Ishikawa (cell line): ENCODE measurements around the gene KCNK6.

Experiments used
- CEBPB ChIP-seq: IDR thresholded peaks from 2 replicates; pipeline ENCODE4 v1.6.1; 2012
- CREB1 ChIP-seq: IDR thresholded peaks from 2 replicates; pipeline ENCODE4 v1.6.1; 2012; ENCODE audit warnings: low read depth
- EGR1 ChIP-seq: IDR thresholded peaks from 2 replicates; pipeline ENCODE4 v1.6.1; 2012
- EP300 ChIP-seq: IDR thresholded peaks from 2 replicates; pipeline ENCODE4 v1.6.1; 2012; ENCODE audit warnings: borderline replicate concordance
- FOXM1 ChIP-seq: IDR thresholded peaks from 2 replicates; pipeline ENCODE4 v1.6.1; 2012; ENCODE audit warnings: low read depth, borderline replicate concordance
- NFIC ChIP-seq: IDR thresholded peaks from 2 replicates; pipeline ENCODE4 v1.6.1; 2012
- RAD21 ChIP-seq: IDR thresholded peaks from 2 replicates; pipeline ENCODE4 v1.6.1; 2012; ENCODE audit warnings: low read depth
- TAF1 ChIP-seq: IDR thresholded peaks from 2 replicates; pipeline ENCODE4 v1.6.1; 2012; ENCODE audit warnings: low read depth, mild to moderate bottlenecking
- TCF12 ChIP-seq: IDR thresholded peaks from 2 replicates; pipeline ENCODE4 v1.6.1; 2012; ENCODE audit warnings: low read depth
- TEAD4 ChIP-seq: IDR thresholded peaks from 2 replicates; pipeline ENCODE4 v1.6.1; 2012
- YY1 ChIP-seq: IDR thresholded peaks from 2 replicates; pipeline ENCODE4 v1.6.1; 2012; ENCODE audit warnings: low read depth
- ZBTB7A ChIP-seq: IDR thresholded peaks from 2 replicates; pipeline ENCODE4 v1.6.1; 2012; ENCODE audit warnings: low read depth
- TF ChIP-seq, protein P1 (sequence below): IDR thresholded peaks from 2 replicates; pipeline ENCODE4 v1.6.1; 2012
- TF ChIP-seq, protein P2 (sequence below): IDR thresholded peaks from 2 replicates; pipeline ENCODE4 v1.6.1; 2012; ENCODE audit warnings: low read depth, mild to moderate bottlenecking
- TF ChIP-seq, protein P3 (sequence below): IDR thresholded peaks from 2 replicates; pipeline ENCODE4 v1.6.1; 2012

The KCNK6 gene

DNA sequence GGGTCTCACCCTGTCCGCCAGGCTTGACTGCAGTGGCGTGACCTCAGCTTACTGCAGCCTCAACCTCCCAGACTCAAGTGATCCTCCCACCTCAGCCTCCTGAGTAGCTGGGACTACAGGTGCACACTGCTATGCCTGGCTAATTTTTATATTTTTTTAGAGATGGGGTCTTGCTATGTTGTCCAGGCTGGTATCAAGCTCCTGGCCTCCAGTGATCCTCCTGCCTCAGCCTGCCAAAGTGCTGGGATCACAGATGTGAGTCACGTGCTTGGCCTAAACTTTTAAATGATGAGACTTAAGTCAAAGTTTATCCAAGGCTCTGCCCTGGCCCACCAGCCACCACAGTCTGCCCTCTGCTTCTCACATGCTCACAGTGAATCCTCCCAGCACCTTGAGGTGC lies 13.4 kb upstream of the KCNK6 start:
- TF ChIP-seq EGR1 (no peak), TEAD4 (no peak), ZBTB7A (no peak), FOXM1 (no peak)
- TF ChIP-seq, protein P1, sequence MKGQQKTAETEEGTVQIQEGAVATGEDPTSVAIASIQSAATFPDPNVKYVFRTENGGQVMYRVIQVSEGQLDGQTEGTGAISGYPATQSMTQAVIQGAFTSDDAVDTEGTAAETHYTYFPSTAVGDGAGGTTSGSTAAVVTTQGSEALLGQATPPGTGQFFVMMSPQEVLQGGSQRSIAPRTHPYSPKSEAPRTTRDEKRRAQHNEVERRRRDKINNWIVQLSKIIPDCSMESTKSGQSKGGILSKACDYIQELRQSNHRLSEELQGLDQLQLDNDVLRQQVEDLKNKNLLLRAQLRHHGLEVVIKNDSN: no peak

DNA sequence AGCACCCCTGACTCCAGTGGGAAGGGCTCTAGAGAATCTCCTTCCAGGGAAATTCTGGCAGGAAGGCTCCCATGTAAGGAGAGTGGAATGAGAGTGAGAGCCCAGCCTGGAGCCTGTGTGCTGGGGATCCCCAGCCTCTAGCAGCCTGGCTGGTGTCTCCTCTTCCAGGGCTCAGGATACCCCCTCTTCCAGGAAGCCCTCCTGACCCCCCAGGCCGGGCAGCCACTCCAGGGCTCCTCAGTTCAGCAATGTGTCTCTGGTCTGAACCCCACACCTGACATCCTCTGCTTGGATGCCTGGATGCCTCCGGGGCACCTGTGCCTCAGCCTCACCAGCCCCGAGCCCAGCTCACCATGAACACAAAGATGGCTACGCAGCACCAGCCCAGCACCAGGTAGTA lies 12.6 kb upstream of the KCNK6 start:
- TF ChIP-seq ZBTB7A: no peak
- no peak for TF ChIP-seq EP300
- TF ChIP-seq EGR1: no peak
- no peak for TF ChIP-seq TAF1
- TF ChIP-seq YY1: no peak
- TF ChIP-seq, protein P2, sequence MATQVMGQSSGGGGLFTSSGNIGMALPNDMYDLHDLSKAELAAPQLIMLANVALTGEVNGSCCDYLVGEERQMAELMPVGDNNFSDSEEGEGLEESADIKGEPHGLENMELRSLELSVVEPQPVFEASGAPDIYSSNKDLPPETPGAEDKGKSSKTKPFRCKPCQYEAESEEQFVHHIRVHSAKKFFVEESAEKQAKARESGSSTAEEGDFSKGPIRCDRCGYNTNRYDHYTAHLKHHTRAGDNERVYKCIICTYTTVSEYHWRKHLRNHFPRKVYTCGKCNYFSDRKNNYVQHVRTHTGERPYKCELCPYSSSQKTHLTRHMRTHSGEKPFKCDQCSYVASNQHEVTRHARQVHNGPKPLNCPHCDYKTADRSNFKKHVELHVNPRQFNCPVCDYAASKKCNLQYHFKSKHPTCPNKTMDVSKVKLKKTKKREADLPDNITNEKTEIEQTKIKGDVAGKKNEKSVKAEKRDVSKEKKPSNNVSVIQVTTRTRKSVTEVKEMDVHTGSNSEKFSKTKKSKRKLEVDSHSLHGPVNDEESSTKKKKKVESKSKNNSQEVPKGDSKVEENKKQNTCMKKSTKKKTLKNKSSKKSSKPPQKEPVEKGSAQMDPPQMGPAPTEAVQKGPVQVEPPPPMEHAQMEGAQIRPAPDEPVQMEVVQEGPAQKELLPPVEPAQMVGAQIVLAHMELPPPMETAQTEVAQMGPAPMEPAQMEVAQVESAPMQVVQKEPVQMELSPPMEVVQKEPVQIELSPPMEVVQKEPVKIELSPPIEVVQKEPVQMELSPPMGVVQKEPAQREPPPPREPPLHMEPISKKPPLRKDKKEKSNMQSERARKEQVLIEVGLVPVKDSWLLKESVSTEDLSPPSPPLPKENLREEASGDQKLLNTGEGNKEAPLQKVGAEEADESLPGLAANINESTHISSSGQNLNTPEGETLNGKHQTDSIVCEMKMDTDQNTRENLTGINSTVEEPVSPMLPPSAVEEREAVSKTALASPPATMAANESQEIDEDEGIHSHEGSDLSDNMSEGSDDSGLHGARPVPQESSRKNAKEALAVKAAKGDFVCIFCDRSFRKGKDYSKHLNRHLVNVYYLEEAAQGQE: no peak
- TF ChIP-seq RAD21: no peak
- no peak for TF ChIP-seq TEAD4
- no peak for TF ChIP-seq TCF12
- no peak for TF ChIP-seq NFIC
- TF ChIP-seq CEBPB: no peak
- TF ChIP-seq, protein P3, sequence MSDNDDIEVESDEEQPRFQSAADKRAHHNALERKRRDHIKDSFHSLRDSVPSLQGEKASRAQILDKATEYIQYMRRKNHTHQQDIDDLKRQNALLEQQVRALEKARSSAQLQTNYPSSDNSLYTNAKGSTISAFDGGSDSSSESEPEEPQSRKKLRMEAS: no peak
- TF ChIP-seq, protein P1: no peak
- no peak for TF ChIP-seq FOXM1
- no peak for TF ChIP-seq CREB1

DNA sequence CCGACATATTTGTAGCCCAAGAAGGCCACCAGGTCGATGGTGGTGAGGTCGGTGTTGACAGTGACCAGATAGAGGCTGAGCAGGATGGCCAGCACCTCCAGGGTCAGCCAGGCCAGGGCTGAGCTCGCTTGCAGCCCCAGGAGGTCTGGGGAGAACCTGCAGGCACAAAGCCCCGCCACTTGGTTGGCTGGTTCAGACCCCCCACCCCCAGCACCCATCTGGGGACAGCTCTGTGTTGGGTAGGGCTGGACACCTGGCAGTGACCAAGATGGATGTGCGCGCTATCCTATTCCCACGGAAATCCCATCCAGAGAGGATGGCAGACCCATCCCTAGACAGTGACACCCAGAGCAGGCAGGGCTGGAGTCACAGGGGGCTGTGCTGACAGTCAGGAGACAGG lies 12.0 kb upstream of the KCNK6 start:
- TF ChIP-seq NFIC (no peak), TAF1 (no peak), YY1 (no peak), TCF12 (no peak), RAD21 (no peak), CREB1 (no peak), EGR1 (no peak), ZBTB7A (no peak), CEBPB (no peak), EP300 (no peak), TEAD4 (no peak), FOXM1 (no peak)
- TF ChIP-seq, protein P3: no peak
- TF ChIP-seq, protein P2: no peak
- TF ChIP-seq, protein P1: no peak

DNA sequence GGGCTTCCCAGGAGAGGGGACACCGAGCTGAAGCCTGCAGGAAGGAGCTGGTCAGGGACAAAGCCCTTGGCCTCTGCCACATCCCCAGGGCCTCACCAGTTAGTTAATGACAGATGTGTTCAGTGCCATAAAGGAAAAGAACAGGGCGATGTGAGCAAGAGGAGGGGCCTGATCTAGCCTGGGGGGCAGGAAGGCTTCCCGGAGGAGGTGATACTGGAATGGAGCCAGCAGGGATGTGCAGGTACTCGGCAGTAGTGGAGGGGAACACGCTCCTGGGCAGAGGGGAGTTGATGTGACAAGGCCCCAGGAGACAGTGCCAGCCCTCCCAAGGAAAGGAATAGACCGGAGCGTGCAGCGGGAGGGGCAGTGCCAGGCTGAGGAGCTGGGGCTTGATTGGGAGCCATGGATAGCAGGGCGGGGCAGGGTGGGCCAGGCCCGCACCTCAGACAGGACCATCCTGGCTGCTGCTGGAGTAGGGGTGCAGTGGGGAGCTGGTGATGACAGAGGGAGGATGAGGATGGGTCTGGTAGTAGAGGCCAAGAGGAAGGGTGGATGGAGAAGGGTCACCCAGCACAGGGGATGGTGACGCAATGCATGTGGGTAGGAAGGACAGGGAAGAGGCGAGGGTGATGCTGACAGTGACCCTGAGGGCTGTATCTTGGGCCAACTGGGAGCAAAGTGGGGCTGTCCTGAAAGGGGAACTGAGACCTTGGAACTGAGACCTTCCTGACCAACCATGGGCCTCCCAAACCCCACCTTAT lies 11.5 kb upstream of the KCNK6 start:
- TF ChIP-seq CEBPB (peak; percentile 18; the same call in 1 of the 2 replicates), EGR1 (no peak)

DNA sequence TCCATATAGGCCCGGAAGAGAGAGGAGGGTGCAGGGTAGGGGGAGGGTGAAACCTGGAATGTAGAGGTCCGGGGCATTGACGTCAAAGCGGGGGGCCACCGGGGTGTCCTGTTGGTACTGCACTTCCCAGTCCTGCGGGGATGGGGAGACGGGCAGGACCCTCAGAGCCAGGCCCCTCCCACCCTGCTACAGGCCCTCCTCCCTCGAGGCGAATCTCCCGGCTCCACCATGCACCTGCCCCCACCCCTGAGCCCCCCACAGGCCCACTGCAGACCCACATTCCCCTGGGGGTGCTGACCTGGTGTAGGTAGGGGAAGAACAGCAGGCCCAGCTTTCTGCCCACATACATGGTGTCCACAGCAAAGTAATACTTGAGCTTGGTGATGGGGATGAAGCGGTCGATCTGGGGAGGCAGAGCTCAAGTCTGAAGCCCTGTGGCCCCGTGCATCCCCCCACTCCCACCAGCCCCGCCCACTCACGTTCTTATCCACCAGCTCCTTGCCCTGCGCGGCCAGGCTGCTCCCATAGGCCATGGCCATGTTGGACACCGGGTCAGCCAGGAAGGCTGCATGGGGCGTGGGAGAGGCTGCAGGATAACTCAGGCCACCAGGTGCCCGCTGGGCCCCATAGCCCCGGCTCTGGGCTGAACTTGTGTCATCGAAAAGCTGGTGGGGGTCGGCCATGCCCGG lies 10.6 kb upstream of the KCNK6 start:
- no peak for TF ChIP-seq CREB1
- TF ChIP-seq, protein P1: no peak
- TF ChIP-seq YY1: no peak
- TF ChIP-seq RAD21: no peak
- TF ChIP-seq TCF12: no peak
- TF ChIP-seq, protein P2: no peak
- no peak for TF ChIP-seq EP300
- no peak for TF ChIP-seq FOXM1
- TF ChIP-seq EGR1: no peak
- TF ChIP-seq ZBTB7A: no peak
- no peak for TF ChIP-seq TAF1
- no peak for TF ChIP-seq NFIC
- TF ChIP-seq, protein P3: no peak
- no peak for TF ChIP-seq CEBPB
- no peak for TF ChIP-seq TEAD4
